RPMI7951 (cell line): ENCODE results near the gene KIR3DL3. TPM values are rescaled to one million over a fixed set of nuclear protein-coding genes. Genes with fewer than 3 reads are reported as not detected.
"Not testable (repeated sequence)": the region's sequence is repeated elsewhere in the genome, so short reads cannot be mapped to it uniquely, and the experiment has no call there.

Experiments used
- DNase-seq: peaks from one replicate; pipeline ENCODE4 v3.0.0-alpha.2; 2012; ENCODE audit warnings: low read depth
- total RNA-seq: library from RNA; depleted of rRNA; stranded (reverse); fragments of >200 nt; shearing (Covaris generic); gene quantifications from 2 replicates; pipeline ENCODE4 v1.2.3, GENCODE V29; 2014

The KIR3DL3 gene
- total RNA-seq, 1 experiment from 2014 or later: not detected

DNA sequence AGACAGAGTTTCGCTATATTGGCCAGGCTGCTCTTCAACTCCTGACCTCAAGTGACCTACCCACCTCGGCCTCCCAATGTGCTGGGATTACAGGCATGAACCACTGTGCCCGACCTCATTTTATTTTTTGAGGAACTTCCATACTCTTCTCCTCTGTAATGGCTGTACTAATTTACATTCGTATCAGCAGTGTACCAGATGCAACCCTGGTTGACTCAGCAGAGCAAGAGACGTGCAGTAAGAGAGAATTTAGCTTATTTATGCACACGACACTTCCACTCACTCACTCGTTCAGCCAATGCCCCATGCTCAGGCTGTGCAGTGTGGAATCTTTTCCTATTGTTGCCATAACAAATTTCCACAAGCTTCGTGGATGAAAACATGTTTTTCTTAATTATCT is 6.9 kb downstream of the KIR3DL3 start:
- DNase-seq: no peak

DNA sequence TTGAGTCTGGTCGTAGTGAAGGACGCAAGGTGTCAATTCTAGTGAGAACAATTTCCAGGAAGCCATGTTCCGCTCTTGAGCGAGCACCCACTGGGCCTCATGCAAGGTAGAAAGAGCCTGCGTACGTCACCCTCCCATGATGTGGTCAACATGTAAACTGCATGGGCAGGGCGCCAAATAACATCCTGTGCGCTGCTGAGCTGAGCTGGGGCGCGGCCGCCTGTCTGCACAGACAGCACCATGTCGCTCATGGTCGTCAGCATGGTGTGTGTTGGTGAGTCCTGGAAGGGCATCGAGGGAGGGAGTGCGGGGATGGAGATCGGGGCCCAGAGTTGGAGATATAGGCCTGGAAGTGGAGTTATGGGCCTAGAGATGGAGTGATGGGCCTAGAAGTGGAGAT is 14.1 kb downstream of the KIR3DL3 start, which contains the start of gene KIR2DL3:
Gene KIR2DL3 (plus strand): TSS at position 208 of the 400 bp plus-strand sequence. CDS start 33 bp downstream, at position 241.
- DNase-seq: not testable (repeated sequence)

DNA sequence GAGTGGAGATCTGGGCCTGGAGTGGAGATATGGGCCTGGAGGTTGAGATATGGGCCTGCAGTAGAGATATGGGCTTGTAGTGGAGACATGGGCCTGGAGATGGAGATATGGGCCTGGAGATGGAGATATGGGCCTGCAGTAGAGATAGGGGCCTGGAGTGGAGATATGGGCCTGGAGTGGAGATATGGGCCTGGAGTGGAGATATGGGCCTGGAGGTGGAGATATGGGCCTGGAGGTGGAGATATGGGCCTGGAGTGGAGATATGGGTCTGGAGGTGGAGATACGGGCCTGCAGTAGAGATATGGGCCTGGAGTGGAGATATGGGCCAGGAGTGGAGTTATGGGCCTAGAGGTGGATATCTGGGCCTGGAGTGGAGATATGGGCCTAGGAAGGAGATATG is 14.5 kb downstream of the KIR3DL3 start:
- no peak for DNase-seq

DNA sequence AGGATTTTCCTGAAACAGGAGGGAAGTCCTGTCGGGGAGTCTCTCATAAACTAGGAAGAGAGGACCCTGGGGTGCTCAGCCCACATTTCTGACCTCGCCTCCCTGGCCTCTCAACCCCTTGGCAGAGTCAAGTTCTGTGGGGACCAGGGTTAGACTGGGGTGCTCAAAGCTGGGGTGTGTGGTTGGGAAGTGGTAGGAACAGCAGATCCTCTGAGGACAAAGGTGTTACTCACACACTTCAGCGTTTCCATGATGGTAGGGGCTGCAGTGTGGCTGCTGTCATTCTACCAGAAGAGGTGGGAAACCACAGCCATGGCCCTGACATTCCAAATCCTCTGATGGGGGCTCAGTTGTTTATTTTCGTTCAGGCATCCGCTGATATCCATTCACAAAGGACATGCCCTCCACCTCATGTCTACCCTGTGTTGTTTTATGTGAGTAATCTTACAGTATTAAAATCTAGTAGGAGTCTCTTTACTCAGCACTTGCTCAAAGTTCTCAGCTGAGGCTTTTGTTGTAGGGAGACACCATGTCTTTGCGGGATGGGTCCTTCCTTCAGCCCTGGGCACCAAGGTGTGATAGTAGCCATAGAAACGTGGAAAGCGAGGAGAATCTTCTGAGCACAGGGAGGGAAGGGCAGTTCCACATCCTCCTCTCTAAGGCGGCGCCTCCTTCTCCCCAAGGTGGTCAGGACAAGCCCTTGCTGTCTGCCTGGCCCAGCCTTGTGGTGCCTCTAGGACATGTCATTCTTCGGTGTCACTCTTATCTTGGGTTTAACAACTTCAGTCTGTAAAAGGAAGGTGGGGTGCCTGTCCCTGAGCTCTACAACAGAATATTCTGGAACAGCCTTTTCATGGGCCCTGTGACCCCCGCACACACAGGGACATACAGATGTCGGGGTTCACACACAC is 15.6 kb downstream of the KIR3DL3 start:
- no peak for DNase-seq

DNA sequence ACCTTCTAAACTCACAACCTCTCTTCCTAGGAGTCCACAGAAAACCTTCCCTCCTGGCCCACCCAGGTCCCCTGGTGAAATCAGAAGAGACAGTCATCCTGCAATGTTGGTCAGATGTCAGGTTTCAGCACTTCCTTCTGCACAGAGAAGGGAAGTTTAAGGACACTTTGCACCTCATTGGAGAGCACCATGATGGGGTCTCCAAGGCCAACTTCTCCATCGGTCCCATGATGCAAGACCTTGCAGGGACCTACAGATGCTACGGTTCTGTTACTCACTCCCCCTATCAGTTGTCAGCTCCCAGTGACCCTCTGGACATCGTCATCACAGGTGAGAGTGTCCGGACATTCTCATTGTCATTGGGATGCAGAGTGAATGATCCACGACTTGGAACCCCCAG is 17.7 kb downstream of the KIR3DL3 start:
- DNase-seq: not testable (repeated sequence)

DNA sequence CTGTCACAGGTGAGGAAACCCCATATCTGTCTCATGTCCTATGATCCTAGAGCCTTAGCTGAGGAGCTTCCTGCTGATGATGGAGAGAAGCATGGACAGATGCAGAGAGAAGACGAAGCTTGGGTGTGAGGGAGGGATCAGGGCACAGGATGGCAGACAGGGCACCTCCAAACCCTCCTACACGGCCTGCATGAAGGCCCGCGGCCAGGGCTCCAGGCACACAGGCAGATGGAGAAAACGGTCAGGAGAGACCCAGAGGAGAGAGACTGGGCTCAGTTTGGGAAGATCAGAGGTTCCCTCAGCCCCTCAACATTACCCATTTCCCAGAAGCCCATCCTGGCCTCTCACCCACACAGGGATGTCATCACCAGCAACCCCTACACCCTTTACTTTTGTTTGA is 19.8 kb downstream of the KIR3DL3 start:
- not testable (repeated sequence) for DNase-seq

DNA sequence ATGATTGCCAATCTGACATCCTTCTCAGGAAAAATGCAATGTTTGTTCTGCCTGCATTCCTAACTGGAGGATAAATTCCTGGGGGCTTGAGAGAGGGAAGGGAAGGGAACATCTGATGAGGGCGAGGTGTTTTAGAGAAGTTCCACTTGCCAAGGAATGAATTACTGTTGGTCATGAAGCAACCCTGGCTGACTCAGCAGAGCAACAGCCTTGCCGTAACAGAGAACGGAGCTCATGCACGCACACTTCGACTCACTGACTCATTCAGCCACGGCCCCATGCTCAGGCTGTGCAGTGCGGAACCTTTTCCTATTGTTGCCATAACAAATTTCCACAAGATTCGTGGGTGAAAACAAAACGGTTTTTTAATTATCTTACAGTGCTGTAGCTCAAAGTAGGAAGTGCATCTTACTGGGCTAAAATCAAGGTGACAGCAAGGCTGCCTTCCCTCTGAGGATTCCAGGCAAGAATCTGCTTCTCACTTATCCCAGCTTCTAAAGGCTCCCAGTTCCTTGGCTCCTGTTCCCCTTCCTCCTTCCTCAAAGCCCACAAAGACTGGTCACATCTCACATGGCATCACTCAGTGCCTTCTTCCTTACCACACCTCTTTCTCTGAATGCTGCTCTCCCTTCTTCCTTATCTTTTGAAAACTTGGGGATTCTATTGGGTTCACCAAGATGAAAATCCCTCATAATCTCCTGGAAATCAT is 23.5 kb downstream of the KIR3DL3 start:
- DNase-seq: peak; percentile 53

DNA sequence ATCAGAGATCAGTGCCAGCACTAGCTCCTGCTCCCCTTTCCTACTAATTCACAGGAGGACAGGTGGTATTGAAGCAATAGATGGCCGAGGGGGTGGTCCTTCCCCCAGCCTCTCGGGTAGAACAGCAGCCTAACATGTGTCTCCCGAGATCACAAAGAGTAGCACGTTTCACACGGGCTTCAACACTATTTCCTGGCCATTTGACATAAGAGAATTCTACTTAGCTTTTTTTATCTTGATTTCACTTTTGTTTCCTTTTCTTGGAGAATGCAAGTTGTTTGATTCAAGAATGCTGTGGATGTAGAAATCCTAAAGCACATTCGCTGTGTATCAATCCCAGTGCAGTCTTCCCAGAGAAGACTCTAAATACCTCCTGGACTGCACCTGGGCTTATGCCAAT is 26.0 kb downstream of the KIR3DL3 start:
- DNase-seq: not testable (repeated sequence)

DNA sequence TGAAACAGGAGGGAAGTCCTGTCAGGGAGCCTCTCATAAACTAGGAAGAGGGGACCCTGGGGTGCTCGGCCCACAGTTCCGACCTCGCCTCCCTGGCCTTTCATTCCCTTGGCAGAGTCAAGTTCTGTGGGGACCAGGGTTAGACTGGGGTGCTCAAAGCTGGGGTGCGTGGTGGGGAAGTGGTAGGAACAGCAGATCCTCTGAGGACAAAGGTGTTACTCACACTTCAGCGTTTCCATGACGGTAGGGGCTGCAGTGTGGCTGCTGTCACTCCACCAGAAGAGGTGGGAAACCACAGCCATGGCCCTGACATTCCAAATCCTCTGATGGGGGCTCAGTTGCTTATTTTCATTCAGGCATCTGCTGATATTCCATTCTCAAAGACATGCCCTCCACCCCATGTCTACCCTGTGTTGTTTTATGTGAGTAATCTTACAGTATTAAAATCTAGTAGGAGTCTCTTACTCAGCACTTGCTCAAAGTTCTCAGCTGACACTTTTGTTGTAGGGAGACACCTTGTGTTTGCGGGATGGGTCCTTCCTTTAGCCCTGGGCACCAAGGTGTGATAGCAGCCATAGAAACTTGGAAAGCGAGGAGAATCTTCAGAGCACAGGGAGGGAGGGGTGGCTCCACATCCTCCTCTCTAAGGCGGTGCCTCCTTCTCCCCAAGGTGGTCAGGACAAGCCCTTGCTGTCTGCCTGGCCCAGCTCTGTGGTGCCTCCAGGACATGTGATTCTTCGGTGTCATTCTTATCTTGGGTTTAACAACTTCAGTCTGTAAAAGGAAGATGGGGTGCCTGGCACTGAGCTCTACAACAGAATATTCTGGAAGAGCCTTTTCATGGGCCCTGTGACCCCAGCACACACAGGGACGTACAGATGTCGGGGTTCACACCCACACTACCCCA is 32.2 kb downstream of the KIR3DL3 start:
- DNase-seq: not testable (repeated sequence)

DNA sequence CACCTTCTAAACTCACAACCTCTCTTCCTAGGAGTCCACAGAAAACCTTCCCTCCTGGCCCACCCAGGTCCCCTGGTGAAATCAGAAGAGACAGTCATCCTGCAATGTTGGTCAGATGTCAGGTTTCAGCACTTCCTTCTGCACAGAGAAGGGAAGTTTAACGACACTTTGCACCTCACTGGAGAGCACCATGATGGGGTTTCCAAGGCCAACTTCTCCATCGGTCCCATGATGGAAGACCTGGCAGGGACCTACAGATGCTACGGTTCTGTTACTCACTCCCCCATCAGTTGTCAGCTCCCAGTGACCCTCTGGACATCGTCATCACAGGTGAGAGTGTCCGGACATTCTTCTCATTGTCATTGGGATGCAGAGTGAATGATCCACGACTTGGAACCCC is 34.3 kb downstream of the KIR3DL3 start:
- not testable (repeated sequence) for DNase-seq

DNA sequence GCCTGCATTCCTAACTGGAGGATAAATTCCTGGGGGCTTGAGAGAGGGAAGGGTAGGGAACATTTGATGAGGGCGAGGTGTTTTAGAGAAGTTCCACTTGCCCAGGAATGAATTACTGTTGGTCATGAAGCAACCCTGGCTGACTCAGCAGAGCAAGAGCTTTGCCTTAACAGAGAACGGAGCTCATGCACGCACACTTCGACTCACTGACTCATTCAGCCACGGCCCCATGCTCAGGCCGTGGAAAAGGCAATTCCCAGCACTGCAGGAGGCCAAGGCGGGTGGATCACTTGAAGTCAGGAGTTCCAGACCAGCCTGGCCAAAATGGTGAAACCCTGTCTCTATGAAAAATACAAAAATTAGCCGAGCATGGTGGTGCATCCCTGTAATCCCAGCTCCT is 40.0 kb downstream of the KIR3DL3 start:
- peak; percentile 36 for DNase-seq

DNA sequence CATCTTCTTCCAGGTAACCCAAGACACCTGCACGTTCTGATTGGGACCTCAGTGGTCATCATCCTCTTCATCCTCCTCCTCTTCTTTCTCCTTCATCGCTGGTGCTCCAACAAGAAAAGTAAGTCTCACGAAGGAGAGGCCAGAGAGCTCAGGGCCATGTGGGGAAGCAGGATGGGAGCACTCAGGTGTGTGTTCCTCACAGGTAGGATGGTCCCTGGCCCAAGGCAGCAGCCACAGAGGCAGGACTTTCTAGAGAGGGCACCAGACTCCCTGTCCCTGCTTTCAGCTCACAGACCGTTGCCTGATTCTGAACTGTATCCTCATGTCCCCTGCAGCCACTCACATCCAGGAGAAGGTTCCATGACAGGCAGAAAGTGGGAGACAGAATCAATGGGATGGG is 42.2 kb downstream of the KIR3DL3 start:
- not testable (repeated sequence) for DNase-seq

DNA sequence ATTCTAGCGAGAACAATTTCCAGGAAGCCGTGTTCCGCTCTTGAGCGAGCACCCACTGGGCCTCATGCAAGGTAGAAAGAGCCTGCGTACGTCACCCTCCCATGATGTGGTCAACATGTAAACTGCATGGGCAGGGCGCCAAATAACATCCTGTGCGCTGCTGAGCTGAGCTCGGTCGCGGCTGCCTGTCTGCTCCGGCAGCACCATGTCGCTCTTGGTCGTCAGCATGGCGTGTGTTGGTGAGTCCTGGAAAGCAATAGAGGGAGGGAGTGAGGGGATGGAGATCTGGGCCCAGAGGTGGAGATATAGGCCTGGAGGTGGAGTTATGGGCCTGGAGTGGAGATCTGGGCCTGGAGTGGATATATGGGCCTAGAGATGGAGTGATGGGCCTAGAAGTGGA is 45.4 kb downstream of the KIR3DL3 start, which contains the start of gene KIR2DL1:
Gene KIR2DL1 (plus strand): TSS at position 148 of the 400 bp plus-strand sequence. CDS start 58 bp downstream, at position 206.
- DNase-seq: not testable (repeated sequence)

DNA sequence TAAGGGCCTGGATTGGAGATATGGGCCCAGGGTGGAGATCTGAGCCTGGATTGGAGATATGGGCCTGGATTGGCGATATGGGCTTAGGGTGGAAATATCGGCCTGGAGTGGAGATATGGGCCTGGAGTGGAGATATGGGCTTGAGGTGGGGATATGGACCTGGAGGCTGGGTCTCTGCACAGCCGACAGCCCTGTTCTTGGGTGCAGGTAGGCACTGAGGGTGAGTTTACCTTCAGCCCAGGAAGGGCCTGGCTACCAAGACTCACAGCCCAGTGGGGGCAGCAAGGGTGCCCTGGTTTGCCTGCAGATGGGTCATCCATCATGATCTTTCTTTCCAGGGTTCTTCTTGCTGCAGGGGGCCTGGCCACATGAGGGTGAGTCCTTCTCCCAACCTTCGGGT is 46.3 kb downstream of the KIR3DL3 start:
- DNase-seq: not testable (repeated sequence)

DNA sequence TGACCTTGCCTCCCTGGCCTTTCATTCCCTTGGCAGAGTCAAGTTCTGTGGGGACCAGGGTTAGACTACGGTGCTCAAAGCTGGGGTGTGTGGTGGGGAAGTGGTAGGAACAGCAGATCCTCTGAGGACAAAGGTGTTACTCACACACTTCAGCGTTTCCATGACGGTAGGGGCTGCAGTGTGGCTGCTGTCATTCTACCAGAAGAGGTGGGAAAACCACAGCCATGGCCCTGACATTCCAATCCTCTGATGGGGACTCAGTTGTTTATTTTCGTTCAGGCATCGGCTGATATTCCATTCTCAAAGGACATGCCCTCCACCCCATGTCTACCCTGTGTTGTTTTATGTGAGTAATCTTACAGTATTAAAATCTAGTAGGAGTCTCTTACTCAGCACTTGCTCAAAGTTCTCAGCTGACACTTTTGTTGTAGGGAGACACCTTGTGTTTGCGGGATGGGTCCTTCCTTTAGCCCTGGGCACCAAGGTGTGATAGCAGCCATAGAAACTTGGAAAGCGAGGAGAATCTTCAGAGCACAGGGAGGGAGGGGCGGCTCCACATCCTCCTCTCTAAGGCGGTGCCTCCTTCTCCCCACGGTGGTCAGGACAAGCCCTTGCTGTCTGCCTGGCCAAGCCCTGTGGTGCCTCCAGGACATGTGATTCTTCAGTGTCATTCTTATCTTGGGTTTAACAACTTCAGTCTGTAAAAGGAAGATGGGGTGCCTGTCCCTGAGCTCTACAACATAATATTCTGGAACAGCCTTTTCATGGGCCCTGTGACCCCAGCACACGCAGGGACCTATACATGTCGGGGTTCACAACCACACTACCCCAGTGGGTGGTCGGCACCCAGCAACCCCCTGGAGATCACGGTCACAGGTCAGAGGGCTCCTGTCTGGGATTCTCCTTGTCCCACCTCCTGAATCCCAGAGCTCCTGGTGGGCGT is 47.0 kb downstream of the KIR3DL3 start:
- DNase-seq: peak; percentile 44

DNA sequence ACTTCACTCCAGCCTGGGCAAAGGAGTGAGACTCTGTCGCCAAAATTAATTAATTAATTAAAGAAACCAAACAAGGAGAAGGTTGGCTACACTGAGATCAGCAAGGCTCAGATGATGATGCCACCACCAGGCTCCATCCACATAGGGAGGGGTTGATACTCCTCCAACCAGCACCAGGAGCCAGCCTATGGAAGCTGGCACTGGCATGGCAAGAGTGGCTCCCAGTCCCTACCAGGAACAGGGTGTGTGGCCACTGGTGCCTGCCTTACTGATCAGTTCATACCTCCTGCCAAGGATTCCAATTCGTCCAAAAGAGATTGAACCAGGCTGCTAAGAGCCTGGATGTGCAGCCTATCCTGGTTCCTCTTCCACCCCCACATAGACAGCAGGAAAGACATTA is 48.4 kb downstream of the KIR3DL3 start:
- DNase-seq: not testable (repeated sequence)

DNA sequence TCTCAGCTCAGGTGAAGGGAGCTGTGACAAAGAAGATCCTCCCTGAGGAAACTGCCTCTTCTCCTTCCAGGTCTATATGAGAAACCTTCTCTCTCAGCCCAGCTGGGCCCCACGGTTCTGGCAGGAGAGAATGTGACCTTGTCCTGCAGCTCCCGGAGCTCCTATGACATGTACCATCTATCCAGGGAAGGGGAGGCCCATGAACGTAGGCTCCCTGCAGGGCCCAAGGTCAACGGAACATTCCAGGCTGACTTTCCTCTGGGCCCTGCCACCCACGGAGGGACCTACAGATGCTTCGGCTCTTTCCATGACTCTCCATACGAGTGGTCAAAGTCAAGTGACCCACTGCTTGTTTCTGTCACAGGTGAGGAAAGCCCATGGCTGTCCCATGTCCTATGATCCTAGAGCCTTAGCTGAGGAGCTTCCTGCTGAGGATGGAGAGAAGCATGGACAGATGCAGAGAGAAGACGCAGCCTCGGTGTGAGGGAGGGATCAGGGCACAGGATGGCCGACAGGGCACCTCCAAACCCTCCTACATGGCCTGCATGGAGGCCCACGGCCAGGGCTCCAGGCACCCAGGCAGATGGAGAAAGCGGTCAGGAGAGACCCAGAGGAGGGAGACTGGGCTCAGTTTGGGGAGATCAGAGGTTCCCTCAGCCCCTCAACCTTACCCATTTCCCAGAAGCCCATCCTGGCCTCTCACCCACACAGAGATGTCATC is 51.0 kb downstream of the KIR3DL3 start:
- DNase-seq: not testable (repeated sequence)

DNA sequence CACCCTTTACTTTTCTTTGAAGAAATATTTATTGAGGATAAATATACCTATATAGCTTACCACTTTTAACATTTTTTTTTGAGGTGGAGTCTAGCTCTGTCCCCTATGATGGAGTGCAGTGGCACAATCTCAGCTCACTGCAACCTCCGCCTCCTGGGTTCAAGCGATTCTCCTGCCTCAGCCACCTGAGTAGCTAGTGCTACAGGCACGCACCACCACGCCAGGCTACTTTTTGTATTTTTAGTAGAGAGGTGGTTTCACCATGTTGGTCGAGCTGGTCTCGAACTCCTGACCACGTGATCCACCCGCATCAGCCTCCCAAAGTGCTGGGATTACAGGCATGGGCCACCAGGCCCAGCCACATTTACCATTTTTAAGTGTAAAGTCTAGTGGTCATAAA is 51.6 kb downstream of the KIR3DL3 start:
- DNase-seq: not testable (repeated sequence)

DNA sequence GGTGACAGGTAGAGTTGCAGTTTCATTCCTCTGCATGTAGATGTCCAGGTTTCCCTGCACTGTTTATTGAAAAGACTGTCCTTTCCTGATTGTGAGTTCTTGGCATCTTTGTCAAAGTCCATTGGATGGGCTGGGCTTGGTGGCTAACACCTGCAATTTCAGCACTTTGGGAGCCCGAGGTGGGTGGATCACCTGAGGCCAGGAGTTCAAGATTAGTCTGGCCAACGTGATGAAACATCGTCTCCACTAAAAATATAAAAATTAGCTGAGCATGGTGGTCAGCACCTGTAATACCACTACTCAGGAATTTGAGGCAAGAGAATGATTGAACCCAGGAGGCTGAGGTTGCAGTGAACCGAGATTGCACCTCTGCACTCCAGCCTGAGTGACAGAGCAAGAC is 53.6 kb downstream of the KIR3DL3 start:
- not testable (repeated sequence) for DNase-seq

DNA sequence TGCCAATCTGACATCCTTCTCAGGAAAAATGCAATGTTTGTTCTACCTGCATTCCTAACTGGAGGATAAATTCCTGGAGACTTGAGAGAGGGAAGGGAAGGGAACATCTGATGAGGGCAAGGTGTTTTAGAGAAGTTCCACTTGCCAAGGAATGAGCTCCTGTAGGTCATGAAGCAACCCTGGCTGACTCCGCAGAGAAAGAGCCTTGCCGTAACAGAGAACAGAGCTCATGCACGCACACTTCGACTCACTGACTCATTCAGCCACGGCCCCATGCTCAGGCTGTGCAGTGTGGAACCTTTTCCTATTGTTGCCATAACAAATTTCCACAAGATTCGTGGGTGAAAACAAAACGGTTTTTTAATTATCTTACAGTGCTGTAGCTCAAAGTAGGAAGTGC is 54.7 kb downstream of the KIR3DL3 start:
- DNase-seq: not testable (repeated sequence)
